Adipocyte (in vitro differentiated cells): ENCODE results near the gene MAGEA12.
"Not testable (repeated sequence)": the region's sequence is repeated elsewhere in the genome, so short reads cannot be mapped to it uniquely, and the experiment has no call there.

Source experiments
- DNase-seq: peaks from one replicate; pipeline ENCODE4 v3.0.0-alpha.2; 2015; ENCODE audit warnings: low read depth
- H3K27me3 ChIP-seq: replicated peaks from 2 replicates; pipeline ENCODE4 v1.7.0; 2013; ENCODE audit warnings: mild to moderate bottlenecking, low read length, moderate library complexity; ENCODE audit not compliant: control insufficient read depth, insufficient read depth
- H3K36me3 ChIP-seq: 2 replicates; pipeline ENCODE4 v1.7.0; 2013; ENCODE audit warnings: low read length, mild to moderate bottlenecking, moderate library complexity; ENCODE audit not compliant: control insufficient read depth, insufficient read depth, severe bottlenecking
- H3K4me1 ChIP-seq: 2 replicates; pipeline ENCODE4 v1.7.0; 2013; ENCODE audit warnings: mild to moderate bottlenecking, low read length, moderate library complexity; ENCODE audit not compliant: control insufficient read depth, insufficient read depth
- H3K4me3 ChIP-seq: 2 replicates; pipeline ENCODE4 v1.7.0; 2013; ENCODE audit warnings: mild to moderate bottlenecking, low read length, moderate library complexity
- H3K9ac ChIP-seq: 2 replicates; pipeline ENCODE4 v1.7.0; 2013; ENCODE audit warnings: mild to moderate bottlenecking, low read length, moderate library complexity
- H3K9me3 ChIP-seq: 2 replicates; pipeline ENCODE4 v1.7.0; 2013; ENCODE audit warnings: mild to moderate bottlenecking, low read length, moderate library complexity; ENCODE audit not compliant: control insufficient read depth

The MAGEA12 gene

DNA sequence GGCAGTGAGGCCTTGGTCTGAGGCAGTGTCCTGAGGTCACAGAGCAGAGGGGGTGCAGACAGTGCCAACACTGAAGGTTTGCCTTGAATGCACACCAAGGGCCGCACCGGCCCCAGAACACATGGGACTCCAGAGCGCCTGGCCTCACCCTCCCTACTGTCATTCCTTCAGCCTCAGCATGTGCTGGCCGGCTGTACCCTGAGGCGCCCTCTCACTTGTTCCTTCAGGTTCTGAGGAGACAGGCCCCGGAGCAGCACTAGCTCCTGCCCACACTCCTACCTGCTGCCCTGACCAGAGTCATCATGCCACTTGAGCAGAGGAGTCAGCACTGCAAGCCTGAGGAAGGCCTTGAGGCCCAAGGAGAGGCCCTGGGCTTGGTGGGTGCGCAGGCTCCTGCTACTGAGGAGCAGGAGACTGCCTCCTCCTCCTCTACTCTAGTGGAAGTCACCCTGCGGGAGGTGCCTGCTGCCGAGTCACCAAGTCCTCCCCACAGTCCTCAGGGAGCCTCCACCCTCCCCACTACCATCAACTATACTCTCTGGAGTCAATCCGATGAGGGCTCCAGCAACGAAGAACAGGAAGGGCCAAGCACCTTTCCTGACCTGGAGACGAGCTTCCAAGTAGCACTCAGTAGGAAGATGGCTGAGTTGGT, 2.4 kb downstream of the MAGEA12 start:
- Histone ChIP-seq H3K27me3 (no peaks in the 10 kb centered on the region), H3K4me1 (no peaks in the 10 kb centered on the region)
- DNase-seq: no peak

DNA sequence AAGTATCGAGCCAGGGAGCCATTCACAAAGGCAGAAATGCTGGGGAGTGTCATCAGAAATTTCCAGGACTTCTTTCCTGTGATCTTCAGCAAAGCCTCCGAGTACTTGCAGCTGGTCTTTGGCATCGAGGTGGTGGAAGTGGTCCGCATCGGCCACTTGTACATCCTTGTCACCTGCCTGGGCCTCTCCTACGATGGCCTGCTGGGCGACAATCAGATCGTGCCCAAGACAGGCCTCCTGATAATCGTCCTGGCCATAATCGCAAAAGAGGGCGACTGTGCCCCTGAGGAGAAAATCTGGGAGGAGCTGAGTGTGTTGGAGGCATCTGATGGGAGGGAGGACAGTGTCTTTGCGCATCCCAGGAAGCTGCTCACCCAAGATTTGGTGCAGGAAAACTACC, 3.0 kb downstream of the MAGEA12 start:
- not testable (repeated sequence) for H3K27me3 ChIP-seq, H3K4me3 ChIP-seq, H3K9ac ChIP-seq, H3K4me1 ChIP-seq, H3K9me3 ChIP-seq, H3K36me3 ChIP-seq, DNase-seq

More for the DNA sequence above, 2.4 kb downstream of the MAGEA12 start:
- Histone ChIP-seq H3K9ac (no peak overlapping the region), H3K36me3 (no peaks in the 10 kb centered on the region), H3K9me3 (no peaks in the 10 kb centered on the region), H3K4me3 (no peak overlapping the region)

DNA sequence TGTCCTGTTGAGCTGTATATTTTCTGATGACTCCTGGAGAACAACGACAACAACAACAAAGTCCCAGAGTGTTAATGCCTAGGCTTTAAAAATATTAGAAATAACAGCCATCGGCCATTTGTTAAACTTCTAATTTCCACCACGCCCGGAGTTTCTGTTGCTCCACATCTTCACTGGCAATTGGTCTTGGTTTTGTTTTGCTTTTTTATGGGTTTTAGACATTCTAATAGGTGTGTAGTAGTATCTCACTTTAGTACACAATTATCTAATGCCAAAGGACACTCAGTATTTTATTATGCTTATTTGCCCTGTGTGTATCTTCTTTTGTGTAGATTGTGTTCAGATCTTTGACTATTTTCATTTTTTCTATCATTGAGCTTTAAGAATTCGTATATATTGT, 5.0 kb downstream of the MAGEA12 start:
- Histone ChIP-seq H3K4me1 (no peaks in the 10 kb centered on the region), H3K9me3 (no peaks in the 10 kb centered on the region), H3K36me3 (no peaks in the 10 kb centered on the region), H3K9ac (no peak overlapping the region), H3K4me3 (no peak overlapping the region), H3K27me3 (peaks cover 6% of the 10 kb centered on the region)
- no peak for DNase-seq

DNA sequence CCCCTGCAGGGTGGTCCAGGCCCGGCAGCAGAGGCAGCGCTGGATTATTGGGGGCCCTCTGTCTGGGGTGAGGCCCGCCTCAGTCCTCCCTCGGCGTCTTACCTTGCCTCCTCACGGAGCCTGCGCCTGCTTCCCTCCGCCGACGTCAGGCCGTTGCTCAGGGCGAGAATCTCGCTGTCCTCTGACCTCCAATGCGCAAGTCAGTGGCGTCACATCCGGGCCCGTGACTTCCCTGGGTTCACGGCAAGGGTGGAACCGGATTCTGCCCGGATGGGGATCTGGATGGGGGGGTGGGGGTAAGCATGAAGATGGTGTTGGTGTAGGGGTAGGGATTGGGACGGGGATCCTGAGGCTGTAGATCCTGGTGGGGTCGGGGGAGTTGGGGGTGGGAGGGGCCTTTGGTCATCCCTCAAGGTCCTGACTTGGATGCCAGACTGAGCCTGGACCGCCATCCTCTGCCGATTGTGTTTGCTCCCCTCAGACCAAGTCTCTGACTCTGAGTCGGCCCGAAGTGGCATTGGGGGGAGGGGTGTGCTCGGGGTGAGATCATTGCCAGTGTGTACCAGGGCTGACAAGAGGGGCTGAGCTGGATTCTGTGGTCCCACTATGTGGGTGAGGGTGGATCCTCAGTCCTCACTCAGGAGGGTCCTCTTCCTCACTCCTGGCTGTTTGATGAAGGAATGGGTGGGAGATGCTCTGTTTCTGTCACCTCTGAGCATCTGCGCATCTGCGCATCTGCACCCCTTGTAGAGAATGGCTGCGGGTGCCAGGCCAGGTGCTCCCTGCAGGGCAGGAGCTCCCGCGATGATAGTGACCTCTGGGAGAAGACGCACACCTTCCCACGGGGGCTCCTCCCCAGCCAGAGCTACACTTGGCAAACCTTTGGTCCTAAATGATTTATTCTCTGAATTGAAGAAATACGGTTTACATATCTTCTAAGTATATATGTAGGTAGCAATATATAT, 20.4 kb downstream of the MAGEA12 start, which contains the start of gene MAGEA2:
TSS of gene MAGEA2 (minus strand) at position 157 of the 965 bp plus-strand sequence. CDS start 2,479 bp downstream, outside the sequence.
- DNase-seq, H3K4me1 ChIP-seq, H3K9ac ChIP-seq, H3K36me3 ChIP-seq, H3K9me3 ChIP-seq, H3K27me3 ChIP-seq, H3K4me3 ChIP-seq: not testable (repeated sequence)

DNA sequence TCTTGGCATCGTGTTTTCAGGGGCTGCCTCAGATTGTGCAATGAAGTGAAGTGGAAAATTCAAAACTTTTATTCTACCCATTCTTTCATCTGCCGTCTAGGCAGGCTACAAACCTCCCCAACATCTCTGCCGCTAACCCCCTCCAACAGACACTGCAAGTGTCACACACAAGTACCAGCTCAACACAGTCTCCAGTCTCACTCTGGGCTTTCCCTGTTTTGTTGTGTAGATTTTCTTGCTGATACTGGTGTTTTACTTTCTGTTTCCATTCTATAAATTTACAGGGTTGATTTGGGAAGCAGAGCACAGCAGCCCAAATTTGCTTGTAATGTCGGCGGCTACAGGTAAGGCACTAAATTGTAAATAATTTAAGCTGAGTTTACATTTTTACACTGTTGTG, 21.3 kb downstream of the MAGEA12 start:
- DNase-seq, H3K4me3 ChIP-seq, H3K9ac ChIP-seq, H3K4me1 ChIP-seq, H3K36me3 ChIP-seq, H3K27me3 ChIP-seq, H3K9me3 ChIP-seq: not testable (repeated sequence)

DNA sequence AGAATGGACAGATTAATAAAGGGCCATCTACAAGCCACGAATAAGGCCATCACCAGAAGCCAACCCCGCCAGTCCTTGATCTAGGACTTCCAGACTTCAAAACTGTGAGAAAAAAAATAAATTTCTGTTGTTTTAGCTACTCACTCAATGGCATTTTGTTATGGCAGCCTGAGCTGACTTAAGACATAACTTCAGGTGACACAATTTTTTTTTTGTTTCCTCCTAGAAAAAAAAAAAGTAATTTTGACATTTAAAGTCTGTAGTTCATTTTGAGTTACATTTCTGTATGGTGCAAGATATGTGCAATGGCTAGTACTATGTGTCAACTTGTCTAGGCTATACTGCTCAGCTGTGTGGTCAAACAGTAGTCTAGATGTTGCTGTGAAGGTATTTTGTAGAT, 25.4 kb downstream of the MAGEA12 start, which contains the start of gene CSAG3:
TSS of gene CSAG3 (plus strand) at position 301 of the 400 bp plus-strand sequence.
- H3K4me3 ChIP-seq, H3K36me3 ChIP-seq, DNase-seq, H3K9ac ChIP-seq, H3K27me3 ChIP-seq, H3K4me1 ChIP-seq, H3K9me3 ChIP-seq: not testable (repeated sequence)

DNA sequence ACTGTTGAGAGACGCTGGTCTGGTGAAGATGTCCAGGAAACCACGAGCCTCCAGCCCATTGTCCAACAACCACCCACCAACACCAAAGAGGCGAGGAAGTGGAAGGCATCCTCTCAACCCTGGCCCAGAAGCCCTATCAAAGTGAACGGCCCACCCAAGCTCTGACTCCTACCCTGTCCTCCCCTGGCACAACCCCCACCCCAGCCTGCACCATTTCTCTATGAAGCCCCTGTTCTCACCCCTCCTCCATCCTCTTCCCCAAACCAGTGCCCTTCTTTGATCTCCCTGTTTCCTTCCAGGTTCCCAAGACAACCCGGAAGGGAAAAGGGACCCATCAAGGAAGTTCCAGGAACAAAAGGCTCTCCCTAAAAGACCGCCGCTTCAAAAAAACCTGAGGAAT, 26.0 kb downstream of the MAGEA12 start:
- not testable (repeated sequence) for H3K4me3 ChIP-seq, H3K36me3 ChIP-seq, DNase-seq, H3K27me3 ChIP-seq, H3K4me1 ChIP-seq, H3K9me3 ChIP-seq, H3K9ac ChIP-seq

DNA sequence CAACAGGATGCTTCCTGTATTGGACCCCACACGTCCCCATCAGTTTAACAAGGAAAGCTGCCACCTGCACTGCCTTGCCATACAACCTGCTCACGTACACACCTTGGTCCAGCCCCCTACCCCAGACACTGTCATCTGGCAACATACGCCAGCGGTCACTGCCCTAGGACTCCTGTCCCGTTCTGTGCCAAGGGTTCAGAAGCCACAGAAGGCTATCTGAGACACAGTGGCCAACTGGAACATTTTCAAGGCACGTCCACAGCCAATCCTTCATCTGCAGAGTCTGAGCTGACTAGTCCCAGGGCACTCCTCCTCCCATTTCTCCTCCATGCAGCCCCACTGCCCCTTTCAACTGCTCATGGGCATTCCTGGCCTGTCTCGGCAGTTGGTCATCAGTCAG, 28.0 kb downstream of the MAGEA12 start:
- not testable (repeated sequence) for H3K27me3 ChIP-seq, H3K9me3 ChIP-seq, H3K4me1 ChIP-seq, H3K9ac ChIP-seq, H3K36me3 ChIP-seq, DNase-seq, H3K4me3 ChIP-seq

DNA sequence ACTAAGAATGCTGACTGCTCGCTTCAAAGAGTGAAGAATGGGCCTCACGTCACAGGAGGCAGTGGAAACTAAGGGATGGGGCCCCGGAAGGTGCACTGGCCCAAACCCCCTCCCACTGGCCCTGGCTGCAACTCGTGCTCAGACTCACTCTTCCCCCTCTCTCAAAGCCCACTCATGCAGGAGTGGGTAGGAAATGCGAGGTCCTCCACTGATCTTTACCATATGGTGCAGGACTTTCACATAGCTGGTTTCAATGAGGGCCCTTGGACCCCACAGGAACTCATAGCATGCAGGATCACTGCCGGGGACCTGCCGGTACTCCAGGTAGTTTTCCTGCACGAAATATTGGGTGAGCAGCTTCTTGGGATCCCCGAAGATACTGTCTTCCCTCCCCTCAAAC, 33.0 kb downstream of the MAGEA12 start:
- H3K9ac ChIP-seq, H3K4me3 ChIP-seq, H3K27me3 ChIP-seq, H3K4me1 ChIP-seq, H3K36me3 ChIP-seq, DNase-seq, H3K9me3 ChIP-seq: not testable (repeated sequence)

DNA sequence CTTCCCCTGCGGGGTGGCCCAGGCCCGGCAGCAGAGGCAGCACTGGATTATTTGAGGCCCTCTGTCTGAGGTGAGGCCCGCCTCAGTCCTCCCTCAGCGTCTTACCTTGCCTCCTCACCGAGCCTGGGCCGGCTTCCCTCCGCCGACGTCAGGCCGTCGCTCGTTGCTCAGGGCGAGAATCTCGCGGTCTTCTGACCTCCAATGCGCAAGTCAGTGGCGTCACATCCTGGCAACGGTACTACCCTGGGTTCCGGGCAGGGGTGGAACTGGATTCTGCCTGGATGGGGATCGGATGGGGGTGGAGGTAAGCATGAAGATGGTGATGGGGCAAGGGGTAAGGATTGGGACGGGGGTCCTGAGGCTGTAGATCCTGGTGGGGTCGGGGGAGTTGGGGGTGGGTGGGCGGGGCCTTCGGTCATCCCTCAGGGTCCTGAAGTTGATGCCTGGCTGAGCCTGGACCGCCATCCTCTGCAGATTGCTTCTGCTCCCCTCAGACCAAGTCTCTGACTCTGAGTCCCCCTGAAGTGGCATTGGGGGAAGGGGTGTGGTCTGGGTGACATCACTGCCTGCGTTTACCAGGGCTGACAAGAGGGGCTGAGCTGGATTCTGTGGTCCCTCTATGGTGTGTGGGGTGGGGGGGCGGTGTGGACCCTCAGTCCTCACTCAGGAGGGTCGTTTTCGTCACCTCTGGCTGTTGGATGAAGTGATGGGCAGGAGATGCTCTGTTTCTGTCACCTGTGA, 36.2 kb downstream of the MAGEA12 start, which contains the start of gene MAGEA6:
TSS of gene MAGEA6 (minus strand) at position 141 of the 741 bp plus-strand sequence. CDS start 2,039 bp downstream, outside the sequence.
- H3K4me3 ChIP-seq, H3K9ac ChIP-seq, H3K4me1 ChIP-seq, H3K36me3 ChIP-seq, DNase-seq, H3K9me3 ChIP-seq, H3K27me3 ChIP-seq: not testable (repeated sequence)

DNA sequence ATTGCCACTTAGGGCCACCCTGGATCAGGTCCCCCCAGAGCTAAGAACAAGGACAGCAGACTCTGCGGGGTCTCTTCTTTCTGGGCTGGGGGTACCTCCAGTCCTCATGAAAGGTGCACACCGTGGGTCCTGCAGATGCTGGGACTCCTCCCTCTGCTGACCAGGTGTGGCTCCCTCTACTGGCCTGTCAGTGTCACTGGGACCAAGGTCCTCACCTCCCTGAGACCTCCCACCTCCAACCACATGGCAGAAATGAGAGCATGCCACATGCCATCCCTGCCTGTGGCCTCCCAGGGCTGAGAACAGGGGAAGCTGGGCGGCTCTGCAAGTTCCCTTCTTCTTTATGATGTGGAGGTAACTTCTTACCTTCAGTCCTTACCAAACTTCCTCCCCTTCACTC, 53.5 kb downstream of the MAGEA12 start:
- not testable (repeated sequence) for H3K4me1 ChIP-seq, H3K4me3 ChIP-seq, H3K36me3 ChIP-seq, H3K9me3 ChIP-seq, H3K27me3 ChIP-seq, H3K9ac ChIP-seq, DNase-seq
